ENCODE data around the gene RBMS1. TPM values are rescaled to one million over a fixed set of nuclear protein-coding genes. Genes with fewer than 3 reads are reported as not detected.

RBMS1 gene
- total RNA-seq, 1 experiment from 2014 or later, result 118 TPM

- no peak for DNase-seq (ENCODE audit: low read depth)
Observed at GRCh38 chr2:160380611-160381010, 113.0 kb downstream of the RBMS1 start.

- no peak for DNase-seq (ENCODE audit: low read depth)
Observed at GRCh38 chr2:160380000-160380570, 113.5 kb downstream of the RBMS1 start.

- DNase-seq (ENCODE audit: low read depth), result peak; percentile 64
Observed at GRCh38 chr2:160379399-160379798, 114.2 kb downstream of the RBMS1 start.

DNA sequence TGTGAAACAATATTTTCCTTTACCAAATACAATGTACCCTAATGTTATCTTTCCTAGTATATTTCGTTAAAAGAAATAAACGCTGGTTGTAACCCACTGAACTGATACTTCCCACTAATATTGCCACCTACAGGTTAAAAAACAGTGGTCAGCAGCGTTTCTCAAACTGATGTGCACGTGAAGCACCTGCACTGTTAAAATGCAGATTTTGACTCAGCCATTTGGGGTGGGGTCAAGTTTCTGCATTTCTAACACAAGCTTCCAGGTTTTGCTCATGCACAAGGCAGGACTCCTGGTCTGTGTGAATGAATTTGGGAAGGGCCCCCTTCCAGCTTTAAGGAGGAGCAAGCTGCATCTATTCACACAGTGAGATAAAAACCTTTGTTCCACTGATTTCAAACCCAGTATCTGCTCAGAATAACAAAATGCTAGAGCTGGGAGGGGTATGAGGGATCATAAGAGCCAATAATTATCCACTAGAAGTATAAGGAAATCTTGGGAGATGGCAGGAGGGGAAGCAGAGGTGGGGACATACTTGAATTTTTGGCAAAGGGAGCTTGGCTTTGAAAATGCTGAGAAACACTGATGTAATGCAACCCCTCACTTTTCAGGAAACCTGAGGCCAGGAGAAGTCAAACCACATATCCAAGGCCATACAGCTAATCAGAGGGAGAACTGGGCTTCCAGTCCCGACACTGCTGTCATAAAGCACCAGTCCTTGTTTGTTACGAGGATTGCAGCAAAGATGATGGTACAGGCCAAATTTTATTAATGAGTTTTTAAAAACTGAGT is 116.2 kb downstream of the RBMS1 start:
- DNase-seq (ENCODE audit: low read depth), result no peak

- peak; percentile 77 for DNase-seq (ENCODE audit: low read depth)
Observed at GRCh38 chr2:160376576-160376975, 117.0 kb downstream of the RBMS1 start.

- DNase-seq (ENCODE audit: low read depth), result peak; percentile 82
Observed at GRCh38 chr2:160375802-160376469, 117.7 kb downstream of the RBMS1 start.

DNA sequence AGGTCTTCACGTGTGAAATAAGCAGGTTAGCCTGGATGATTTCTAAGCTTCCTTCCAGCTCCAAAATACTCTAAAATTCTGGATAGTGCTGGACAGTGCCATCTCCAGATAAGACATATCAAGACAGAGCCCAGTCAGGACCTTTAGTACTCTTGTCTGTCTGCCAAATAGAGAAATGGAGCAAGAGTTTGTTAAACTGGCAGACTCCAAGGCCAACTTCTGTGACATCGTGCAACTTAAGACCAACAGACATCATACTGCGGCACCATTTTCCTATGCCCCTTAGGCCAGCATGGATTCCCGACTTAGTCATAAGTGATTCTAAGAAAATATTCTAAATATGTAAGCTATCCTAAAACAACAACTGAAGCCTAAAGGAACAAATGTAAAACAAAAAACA is 118.6 kb downstream of the RBMS1 start:
- peak; percentile 62 for DNase-seq (ENCODE audit: low read depth)

DNA sequence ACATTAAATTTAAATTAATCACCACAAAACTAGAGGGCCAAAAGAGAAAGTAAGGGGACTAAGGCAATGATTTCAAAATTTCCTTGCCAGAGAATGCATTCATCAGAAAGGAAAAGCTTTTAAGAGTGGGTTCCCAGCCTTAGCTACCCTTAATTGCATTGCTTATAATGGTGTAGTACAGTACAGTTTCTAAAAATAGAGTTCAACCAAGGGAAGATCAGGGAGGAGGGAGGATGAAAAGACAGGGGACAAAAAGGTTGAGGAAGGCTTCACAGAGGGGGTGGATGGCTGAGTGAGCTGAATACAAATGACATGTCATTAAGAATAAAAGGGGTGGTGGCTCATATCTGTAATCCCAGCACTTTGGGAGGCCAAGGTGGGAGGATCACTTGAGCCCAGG is 119.9 kb downstream of the RBMS1 start:
- DNase-seq (ENCODE audit: low read depth), result no peak

- no peak for DNase-seq (ENCODE audit: low read depth)
Observed at GRCh38 chr2:160373263-160373662, 120.3 kb downstream of the RBMS1 start.

- DNase-seq (ENCODE audit: low read depth), result no peak
Observed at GRCh38 chr2:160372585-160372984, 121.0 kb downstream of the RBMS1 start.

- no peak for DNase-seq (ENCODE audit: low read depth)
Observed at GRCh38 chr2:160372010-160372356, 121.6 kb downstream of the RBMS1 start.

DNA sequence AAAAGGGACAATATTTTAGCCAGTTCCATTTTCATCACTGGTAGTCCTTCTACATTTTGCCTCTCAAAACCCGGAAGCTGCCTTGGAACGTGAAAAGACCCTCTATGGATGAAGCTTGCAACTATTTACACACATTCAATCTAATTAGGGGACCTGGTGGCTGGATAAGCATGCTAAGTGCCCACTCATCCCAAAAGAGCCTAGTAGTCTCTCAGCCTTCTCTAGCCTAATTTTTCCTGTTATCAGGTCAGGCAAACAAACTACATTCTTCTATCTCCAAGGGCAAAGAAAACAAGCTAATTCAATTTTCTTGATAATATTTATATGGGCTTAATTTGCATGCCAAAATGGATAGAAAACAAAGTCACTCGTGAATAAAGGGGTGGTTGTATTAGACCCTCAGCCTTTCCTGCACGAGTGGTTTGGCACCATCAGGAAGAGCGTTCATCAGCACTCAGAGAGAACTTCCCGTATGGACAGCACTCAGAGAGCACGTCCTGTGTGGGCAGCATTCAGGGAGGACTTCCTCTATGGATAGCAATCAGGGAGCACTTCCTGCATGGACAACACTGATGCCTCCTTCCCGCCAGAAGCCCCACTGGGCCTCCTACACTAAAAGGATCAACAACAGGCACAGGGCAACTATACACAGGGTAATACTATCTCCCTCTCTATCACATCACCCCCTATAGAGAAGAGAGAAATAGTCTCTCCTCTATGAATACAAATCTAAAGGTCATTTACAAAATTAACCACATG is 122.2 kb downstream of the RBMS1 start:
- DNase-seq (ENCODE audit: low read depth), result no peak

- peak; percentile 83 for DNase-seq (ENCODE audit: low read depth)
Observed at GRCh38 chr2:160368988-160369930, 124.3 kb downstream of the RBMS1 start.

DNA sequence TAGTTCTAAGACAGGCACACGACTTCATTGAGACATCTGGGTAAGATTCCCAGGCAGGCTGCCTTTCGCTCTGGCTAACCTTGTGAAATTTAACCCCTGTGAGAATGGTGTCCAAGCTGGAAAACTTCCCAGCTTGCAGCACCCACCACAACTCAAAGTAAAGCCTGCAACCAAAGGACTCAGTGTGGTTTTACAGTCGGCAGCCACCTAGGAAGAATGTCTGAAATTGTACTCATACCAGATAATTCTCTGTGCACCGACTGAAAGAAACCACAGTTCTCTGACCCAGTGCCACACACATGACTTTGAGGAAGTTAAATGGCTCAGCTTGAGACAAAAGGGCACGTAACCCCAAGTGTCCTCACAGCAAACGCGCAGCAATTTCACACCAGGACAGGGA is 125.7 kb downstream of the RBMS1 start:
- peak; percentile 99 for DNase-seq (ENCODE audit: low read depth)

GRCh38 chr2:160367139-160367538 is 126.5 kb downstream of the RBMS1 start:
- peak; percentile 43 for DNase-seq (ENCODE audit: low read depth)

GRCh38 chr2:160366474-160366873 is 127.1 kb downstream of the RBMS1 start:
- no peak for DNase-seq (ENCODE audit: low read depth)

DNA sequence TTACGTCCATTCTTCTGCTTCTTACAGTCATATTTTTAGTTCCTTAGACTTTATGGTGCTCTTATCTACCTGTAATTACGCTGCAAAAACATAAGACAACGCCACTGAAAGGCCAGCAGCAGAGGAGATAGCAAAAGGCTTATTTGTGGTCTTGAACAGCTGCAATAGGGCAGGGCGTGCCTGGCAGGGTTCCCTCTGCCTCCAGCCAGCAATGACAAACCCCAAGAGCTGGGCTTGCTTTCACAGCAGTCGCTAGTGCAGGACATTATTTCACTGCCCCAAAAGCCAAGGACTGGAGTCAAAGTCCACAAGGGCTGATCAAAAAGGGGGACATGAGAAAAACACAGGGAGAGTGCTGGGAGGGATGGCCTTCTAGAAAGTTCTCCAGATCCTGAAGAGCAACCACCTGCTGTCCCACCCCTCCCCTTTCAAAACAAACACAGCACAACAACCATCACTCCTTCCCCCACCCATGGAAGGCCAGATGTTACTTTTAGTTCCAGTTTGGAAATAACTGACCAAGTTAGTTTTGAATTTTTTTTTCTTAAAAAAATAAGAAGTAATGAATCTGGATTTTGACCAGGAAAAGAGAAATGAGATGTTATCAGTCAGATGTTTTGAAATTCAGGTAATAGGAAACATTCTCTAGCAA is 127.8 kb downstream of the RBMS1 start:
- peak; percentile 89 for DNase-seq (ENCODE audit: low read depth)

DNA sequence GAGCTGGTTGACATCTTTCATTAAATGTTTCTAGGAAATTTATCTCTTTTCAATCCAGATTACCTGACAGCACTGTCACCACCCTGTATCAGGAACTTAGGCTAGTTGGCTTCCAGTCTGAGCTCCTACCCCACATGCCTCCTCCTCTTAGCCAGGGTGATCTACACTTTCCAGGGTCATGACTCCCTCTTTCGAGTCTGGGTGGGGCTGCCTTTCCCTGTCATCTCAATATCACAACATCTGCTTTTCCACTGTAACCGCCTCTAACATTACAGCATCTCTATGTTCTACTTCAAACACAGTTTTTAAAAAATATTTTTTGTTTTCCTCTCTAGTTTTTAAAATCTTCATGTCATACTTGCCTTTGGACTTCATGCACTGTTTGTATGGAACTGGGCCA is 129.2 kb downstream of the RBMS1 start:
- DNase-seq (ENCODE audit: low read depth), result no peak

DNA sequence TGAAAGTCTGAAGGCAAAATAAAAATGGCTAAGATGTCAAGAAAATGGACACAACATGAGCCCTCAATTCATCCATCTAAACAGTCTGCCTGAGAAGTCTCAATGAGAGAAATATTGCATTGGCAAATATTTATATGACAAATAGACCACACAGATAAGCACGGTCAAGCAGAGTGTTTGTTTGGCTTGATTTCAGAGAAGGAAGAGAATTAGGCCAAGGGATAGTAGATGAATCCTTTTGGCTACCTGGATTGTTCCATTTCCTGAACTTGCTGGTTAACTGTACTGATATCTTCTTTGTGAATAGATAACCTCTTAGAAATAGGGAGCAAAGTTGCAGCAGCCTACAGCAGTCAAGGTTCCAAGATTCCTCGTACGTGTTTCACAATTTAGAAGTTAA is 129.6 kb downstream of the RBMS1 start:
- no peak for DNase-seq (ENCODE audit: low read depth)

GRCh38 chr2:160363055-160363454 is 130.6 kb downstream of the RBMS1 start:
- DNase-seq (ENCODE audit: low read depth), result no peak
